CD8-positive, alpha-beta memory T cell (primary cell): ENCODE data around the gene PLPPR5. TPM values are rescaled to one million over a fixed set of nuclear protein-coding genes. Genes with fewer than 3 reads are reported as not detected.
A peak's percentile ranks its signal among the peaks of the same experiment; 100 is the strongest.

ENCODE experiments used
- CTCF ChIA-PET: fragments of 350-600 bp; sonication (Branson Sonifier 250); formaldehyde crosslinking; loops from one replicate; lab custom pipeline; 2021; ENCODE audit warnings: antibody characterized with exemption; lab: Charles Lee
- POLR2A ChIA-PET: fragments of 350-600 bp; sonication (Branson Sonifier 250); formaldehyde crosslinking; loops from one replicate; lab custom pipeline; 2021; ENCODE audit warnings: antibody characterized with exemption; lab: Charles Lee
- DNase-seq, 5 donors: peaks; one replicate each; pipeline versions ENCODE4 v3.0.0 to v3.0.0-alpha.2; 2020 to 2022; ENCODE audit warnings: mixed read lengths in 1 of 5
- H3K27ac ChIP-seq: one replicate; pipeline ENCODE4 v1.7.0; 2013; ENCODE audit warnings: low read depth, mild to moderate bottlenecking, low read length, moderate library complexity
- H3K27me3 ChIP-seq: 2 replicates; pipeline ENCODE4 v1.7.0; 2013; ENCODE audit warnings: low read length, mild to moderate bottlenecking; ENCODE audit not compliant: insufficient read depth, poor library complexity, severe bottlenecking
- H3K36me3 ChIP-seq: 2 replicates; pipeline ENCODE4 v1.7.0; 2013; ENCODE audit warnings: mild to moderate bottlenecking, low read length, moderate library complexity; ENCODE audit not compliant: insufficient read depth
- H3K4me1 ChIP-seq: 2 replicates; pipeline ENCODE4 v1.7.0; 2013; ENCODE audit warnings: mild to moderate bottlenecking, low read length, moderate library complexity; ENCODE audit not compliant: insufficient read depth
- H3K4me3 ChIP-seq: 2 replicates; pipeline ENCODE4 v1.7.0; 2013; ENCODE audit warnings: mild to moderate bottlenecking, low read length
- H3K9me3 ChIP-seq: 2 replicates; pipeline ENCODE4 v1.7.0; 2013; ENCODE audit warnings: mild to moderate bottlenecking, low read length
- H3K27ac Mint-ChIP-seq, 8 donors: one replicate each; pipeline ENCODE4 v1.8.0; 2020 to 2021; ENCODE audit warnings: mixed read lengths in 8 of 8, mild to moderate bottlenecking in 6 of 8, inconsistent platforms in 3 of 8, moderate library complexity in 3 of 8
- H3K27me3 Mint-ChIP-seq, 2 donors: one replicate each; pipeline ENCODE4 v1.8.0; 2020 to 2021; ENCODE audit warnings: mixed read lengths in 2 of 2, mild to moderate bottlenecking in 1 of 2, moderate library complexity in 1 of 2
- H3K36me3 Mint-ChIP-seq, 3 donors: one replicate each; pipeline ENCODE4 v1.8.0; 2020 to 2021; ENCODE audit warnings: mixed read lengths in 3 of 3, inconsistent platforms in 1 of 3, mild to moderate bottlenecking in 1 of 3
- H3K4me1 Mint-ChIP-seq, 3 donors: one replicate each; pipeline ENCODE4 v1.8.0; 2020 to 2021; ENCODE audit warnings: mixed read lengths in 3 of 3, inconsistent platforms in 1 of 3, mild to moderate bottlenecking in 1 of 3
- H3K4me3 Mint-ChIP-seq, 7 donors: one replicate each; pipeline ENCODE4 v1.8.0; 2020 to 2021; ENCODE audit warnings: mixed read lengths in 7 of 7, mild to moderate bottlenecking in 6 of 7, moderate library complexity in 4 of 7, inconsistent platforms in 2 of 7
- H3K9me3 Mint-ChIP-seq, 5 donors: one replicate each; pipeline ENCODE4 v1.8.0; 2020 to 2022; ENCODE audit warnings: mixed read lengths in 5 of 5, mild to moderate bottlenecking in 3 of 5, moderate library complexity in 2 of 5, inconsistent platforms in 1 of 5
- polyA plus RNA-seq: library from polyadenylated mRNA; unstranded; fragments of 300-500 nt; fragmentation: Illumina TruSeq; gene quantifications from one replicate; pipeline ENCODE4 v1.2.3, GENCODE V29; 2021
- total RNA-seq, 2 experiments: library from RNA; stranded (reverse); gene quantifications; one replicate each; pipeline ENCODE4 v1.2.3, GENCODE V29; 2021

The PLPPR5 gene
- total and polyA plus RNA-seq, 3 experiments from 2014 or later: not detected

DNA sequence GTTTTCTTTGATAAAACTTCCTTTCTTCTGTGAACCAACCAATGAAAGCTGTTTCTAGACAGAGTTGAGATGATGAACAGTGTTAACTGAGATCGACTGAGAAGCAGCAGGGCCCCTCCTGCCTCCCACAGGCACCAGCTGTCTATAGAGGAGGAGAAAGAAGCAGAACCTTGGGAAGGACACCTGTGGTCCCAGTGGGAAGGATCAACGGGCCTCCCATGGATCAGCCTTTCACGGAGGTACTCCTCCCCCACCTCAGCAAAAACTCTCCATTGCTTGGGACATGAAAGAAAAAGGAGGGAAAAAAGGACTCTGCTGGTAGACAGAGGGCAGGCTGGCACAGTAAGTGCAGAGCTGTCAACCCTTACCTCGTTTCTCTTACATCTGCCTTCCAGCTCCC lies 40.5 kb downstream of the PLPPR5 start:
- H3K9me3 Mint-ChIP-seq: peaks cover 0 to 2% (median 0%) of the 10 kb centered on the region in 5 donors
- no peaks in the 10 kb centered on the region for H3K4me1 Mint-ChIP-seq
- ChIA-PET POLR2A (no interaction called here), CTCF (no interaction called here)
- Histone ChIP-seq H3K4me3 (no peak overlapping the region), H3K9me3 (no peaks in the 10 kb centered on the region), H3K27ac (no peak overlapping the region), H3K36me3 (no peaks in the 10 kb centered on the region), H3K27me3 (no peaks in the 10 kb centered on the region), H3K4me1 (no peaks in the 10 kb centered on the region)
- H3K36me3 Mint-ChIP-seq: no peaks in the 10 kb centered on the region
- no peak overlapping the region for H3K27ac Mint-ChIP-seq
- H3K4me3 Mint-ChIP-seq: no peak overlapping the region
- DNase-seq: no peak
- peaks cover 4 to 15% of the 10 kb centered on the region in 2 donors for H3K27me3 Mint-ChIP-seq

DNA sequence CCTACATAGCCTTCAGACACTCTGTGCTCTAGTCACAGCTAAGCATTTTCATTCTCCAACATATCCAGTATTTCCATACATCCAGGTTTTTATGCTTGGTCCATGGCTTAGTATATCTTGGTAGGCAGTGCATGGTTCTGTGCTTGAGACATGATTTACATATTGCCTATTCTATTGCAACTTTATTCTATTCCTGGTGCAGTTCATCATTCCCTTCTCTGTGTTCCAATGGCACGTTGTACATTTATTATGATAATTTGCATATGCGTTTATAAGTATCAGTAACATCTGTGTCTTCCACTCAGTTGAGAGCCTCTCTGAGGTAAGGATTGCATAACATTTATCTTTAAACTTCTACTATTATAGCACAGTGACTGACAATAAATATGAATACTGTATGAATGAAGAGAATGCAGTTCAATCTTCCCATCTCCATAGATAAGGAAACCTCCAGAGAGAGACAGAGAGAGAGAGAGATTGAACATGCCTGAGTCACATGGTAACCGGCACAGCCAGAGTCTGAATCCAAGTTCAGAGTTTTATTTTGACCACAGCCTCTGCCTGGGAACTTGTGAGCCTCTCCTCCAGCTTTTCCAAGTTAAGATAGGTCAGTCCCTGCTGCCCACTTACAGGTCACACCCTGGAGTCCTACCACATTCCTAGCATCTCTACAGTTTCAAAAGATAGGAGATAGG lies 41.5 kb downstream of the PLPPR5 start:
- no peak overlapping the region for H3K4me3 Mint-ChIP-seq
- Histone ChIP-seq H3K9me3 (no peaks in the 10 kb centered on the region), H3K36me3 (no peaks in the 10 kb centered on the region), H3K4me1 (no peaks in the 10 kb centered on the region), H3K4me3 (no peak overlapping the region), H3K27ac (no peak overlapping the region), H3K27me3 (no peaks in the 10 kb centered on the region)
- H3K9me3 Mint-ChIP-seq: peaks cover 0 to 2% (median 0%) of the 10 kb centered on the region in 5 donors
- no peak overlapping the region for H3K27ac Mint-ChIP-seq
- H3K36me3 Mint-ChIP-seq: no peaks in the 10 kb centered on the region
- CTCF ChIA-PET: no interaction called here
- peaks cover 8 to 15% of the 10 kb centered on the region in 2 donors for H3K27me3 Mint-ChIP-seq
- POLR2A ChIA-PET: no interaction called here
- no peak for DNase-seq
- peaks cover 0 to 3% (median 0%) of the 10 kb centered on the region in 3 donors for H3K4me1 Mint-ChIP-seq

DNA sequence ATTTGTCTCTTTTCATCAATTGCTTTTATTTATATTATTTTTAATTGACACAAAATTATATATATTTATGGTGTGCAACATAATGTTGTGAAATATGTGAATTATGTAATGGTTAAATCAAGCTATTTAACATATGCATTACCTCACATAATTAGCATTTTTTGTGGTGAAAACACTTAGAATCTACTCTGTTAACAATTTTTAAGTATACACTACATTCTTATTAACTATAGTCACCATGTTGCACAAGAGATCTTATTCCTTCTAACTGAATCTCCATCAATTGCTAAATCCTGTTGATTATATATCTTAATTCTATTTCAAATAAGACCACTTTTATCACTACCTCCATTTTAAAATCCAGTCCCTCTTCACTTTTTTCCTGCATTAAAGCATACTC lies 42.5 kb downstream of the PLPPR5 start:
- Mint-ChIP-seq H3K27ac (no peak overlapping the region), H3K36me3 (no peaks in the 10 kb centered on the region), H3K4me1 (peaks cover 0 to 3% (median 0%) of the 10 kb centered on the region in 3 donors), H3K27me3 (peaks cover 8 to 11% of the 10 kb centered on the region in 2 donors), H3K4me3 (no peak overlapping the region), H3K9me3 (peaks cover 0 to 2% (median 0%) of the 10 kb centered on the region in 5 donors)
- Histone ChIP-seq H3K27ac (no peak overlapping the region), H3K4me1 (no peaks in the 10 kb centered on the region), H3K9me3 (no peaks in the 10 kb centered on the region), H3K36me3 (no peaks in the 10 kb centered on the region), H3K27me3 (no peaks in the 10 kb centered on the region), H3K4me3 (no peak overlapping the region)
- CTCF ChIA-PET: no interaction called here
- DNase-seq: no peak
- POLR2A ChIA-PET: no interaction called here

DNA sequence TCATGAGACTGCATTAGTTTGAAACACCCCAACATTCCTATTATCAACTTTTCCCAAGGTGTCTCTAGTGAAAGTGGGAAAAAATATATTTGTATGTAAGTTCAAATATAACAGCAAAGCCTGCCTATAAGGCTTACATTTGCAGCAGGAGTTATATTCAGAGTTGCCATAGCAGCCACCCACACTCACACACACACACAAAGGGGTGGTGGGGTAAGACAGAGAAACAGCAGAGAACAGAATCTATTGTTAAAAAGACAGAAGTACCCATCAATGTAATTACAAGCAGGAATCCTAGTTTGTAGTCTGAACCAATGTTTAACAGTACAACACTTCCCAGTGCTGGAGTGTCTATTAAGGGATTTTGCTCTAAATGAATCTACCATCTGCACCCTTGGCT lies 55.0 kb downstream of the PLPPR5 start:
- no peaks in the 10 kb centered on the region for H3K27me3 Mint-ChIP-seq
- H3K4me3 ChIP-seq: no peak overlapping the region
- H3K9me3 Mint-ChIP-seq: no peaks in the 10 kb centered on the region
- no peaks in the 10 kb centered on the region for H3K36me3 ChIP-seq
- H3K9me3 ChIP-seq: no peaks in the 10 kb centered on the region
- no peaks in the 10 kb centered on the region for H3K4me1 Mint-ChIP-seq
- no peak overlapping the region for H3K27ac Mint-ChIP-seq
- no peaks in the 10 kb centered on the region for H3K36me3 Mint-ChIP-seq
- no peaks in the 10 kb centered on the region for H3K4me1 ChIP-seq
- H3K4me3 Mint-ChIP-seq: no peak overlapping the region
- no peak for DNase-seq
- H3K27ac ChIP-seq: no peak overlapping the region
- ChIA-PET POLR2A (no interaction called here), CTCF (no interaction called here)
- H3K27me3 ChIP-seq: no peaks in the 10 kb centered on the region

DNA sequence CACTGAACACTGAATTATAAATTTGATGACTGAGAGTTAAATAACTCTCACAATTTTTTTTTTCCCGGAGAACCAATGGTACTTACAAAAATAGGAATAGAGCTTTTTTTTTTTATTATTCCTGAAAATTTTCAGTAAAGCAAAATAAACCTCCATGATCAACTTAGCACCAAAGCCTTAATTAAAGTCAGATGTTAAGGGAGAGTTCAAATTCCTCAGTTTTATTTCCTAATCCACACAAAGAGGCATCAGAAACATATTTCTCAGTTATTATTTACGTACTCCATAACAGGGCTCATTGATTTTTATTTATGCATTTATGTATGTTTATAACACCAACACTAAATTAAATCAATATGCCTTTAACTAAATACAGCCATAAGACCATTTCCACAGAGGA lies 55.5 kb downstream of the PLPPR5 start:
- Mint-ChIP-seq H3K4me3 (no peak overlapping the region), H3K4me1 (no peaks in the 10 kb centered on the region), H3K36me3 (no peaks in the 10 kb centered on the region), H3K27me3 (no peaks in the 10 kb centered on the region), H3K27ac (no peak overlapping the region), H3K9me3 (no peaks in the 10 kb centered on the region)
- Histone ChIP-seq H3K4me1 (no peaks in the 10 kb centered on the region), H3K9me3 (no peaks in the 10 kb centered on the region), H3K27ac (no peak overlapping the region), H3K4me3 (no peak overlapping the region), H3K27me3 (no peaks in the 10 kb centered on the region), H3K36me3 (no peaks in the 10 kb centered on the region)
- CTCF ChIA-PET: no interaction called here
- POLR2A ChIA-PET: no interaction called here
- DNase-seq: no peak

DNA sequence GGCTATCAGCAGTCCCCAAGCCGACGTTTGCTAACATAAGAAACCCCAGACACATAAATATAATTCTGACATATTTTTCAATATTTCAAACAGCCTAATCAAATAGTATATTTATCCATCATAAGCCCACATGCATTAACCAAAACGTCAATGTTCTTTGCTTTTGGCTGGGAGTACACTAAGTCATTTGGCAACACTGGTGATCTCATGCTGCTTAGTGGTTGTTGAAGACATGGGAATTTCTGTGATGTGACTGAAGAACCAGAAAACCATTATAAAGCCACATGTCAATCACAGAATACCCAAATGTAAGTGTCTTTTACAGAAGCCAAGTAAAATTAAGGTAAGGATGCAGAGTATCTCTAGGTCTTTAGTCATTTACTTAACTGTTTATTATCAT lies 57.6 kb downstream of the PLPPR5 start:
- no peak overlapping the region for H3K4me3 ChIP-seq
- no peaks in the 10 kb centered on the region for H3K9me3 ChIP-seq
- no peak overlapping the region for H3K27ac ChIP-seq
- H3K27ac Mint-ChIP-seq: no peak overlapping the region
- no peaks in the 10 kb centered on the region for H3K9me3 Mint-ChIP-seq
- DNase-seq: no peak
- H3K4me1 ChIP-seq: no peaks in the 10 kb centered on the region
- H3K27me3 ChIP-seq: no peaks in the 10 kb centered on the region
- no peaks in the 10 kb centered on the region for H3K36me3 Mint-ChIP-seq
- POLR2A ChIA-PET: no interaction called here
- CTCF ChIA-PET: no interaction called here
- no peaks in the 10 kb centered on the region for H3K36me3 ChIP-seq
- H3K4me3 Mint-ChIP-seq: no peak overlapping the region
- H3K27me3 Mint-ChIP-seq: no peaks in the 10 kb centered on the region
- no peaks in the 10 kb centered on the region for H3K4me1 Mint-ChIP-seq

DNA sequence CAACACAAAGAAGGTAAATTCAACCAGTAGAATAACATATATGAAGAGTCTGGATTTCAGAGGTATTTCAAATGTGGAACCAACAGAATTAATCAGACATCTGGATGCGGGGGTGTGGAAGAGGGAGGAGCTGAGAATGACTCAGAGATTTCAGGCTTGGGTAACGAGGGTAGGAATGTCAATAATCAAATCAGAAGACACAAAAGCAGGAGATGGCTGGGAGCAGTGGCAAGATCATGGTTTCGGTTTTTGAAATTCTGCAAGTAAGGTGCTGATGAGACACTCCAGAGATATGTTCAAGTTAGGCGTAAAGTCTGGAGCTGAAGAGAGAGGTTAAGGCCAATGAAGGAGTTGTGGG lies 64.0 kb downstream of the PLPPR5 start:
- H3K9me3 ChIP-seq: no peaks in the 10 kb centered on the region
- no peaks in the 10 kb centered on the region for H3K4me1 ChIP-seq
- DNase-seq: no peak
- H3K4me3 Mint-ChIP-seq: no peak overlapping the region
- no peaks in the 10 kb centered on the region for H3K9me3 Mint-ChIP-seq
- no peaks in the 10 kb centered on the region for H3K27me3 ChIP-seq
- no peaks in the 10 kb centered on the region for H3K36me3 Mint-ChIP-seq
- CTCF ChIA-PET: interaction anchor here (0.9 to 1.7 kb wide), 3 partner anchors 9 to 148 kb away, joined by 3 to 6 read pairs (median 4); no protein-coding TSS in a partner anchor
- H3K27me3 Mint-ChIP-seq: no peaks in the 10 kb centered on the region
- H3K36me3 ChIP-seq: no peaks in the 10 kb centered on the region
- H3K27ac ChIP-seq: no peak overlapping the region
- no peak overlapping the region for H3K4me3 ChIP-seq
- POLR2A ChIA-PET: no interaction called here
- peaks cover 0 to 3% (median 2%) of the 10 kb centered on the region in 3 donors for H3K4me1 Mint-ChIP-seq
- H3K27ac Mint-ChIP-seq: peak overlapping the region in 1 of 8 donors; percentile 3

DNA sequence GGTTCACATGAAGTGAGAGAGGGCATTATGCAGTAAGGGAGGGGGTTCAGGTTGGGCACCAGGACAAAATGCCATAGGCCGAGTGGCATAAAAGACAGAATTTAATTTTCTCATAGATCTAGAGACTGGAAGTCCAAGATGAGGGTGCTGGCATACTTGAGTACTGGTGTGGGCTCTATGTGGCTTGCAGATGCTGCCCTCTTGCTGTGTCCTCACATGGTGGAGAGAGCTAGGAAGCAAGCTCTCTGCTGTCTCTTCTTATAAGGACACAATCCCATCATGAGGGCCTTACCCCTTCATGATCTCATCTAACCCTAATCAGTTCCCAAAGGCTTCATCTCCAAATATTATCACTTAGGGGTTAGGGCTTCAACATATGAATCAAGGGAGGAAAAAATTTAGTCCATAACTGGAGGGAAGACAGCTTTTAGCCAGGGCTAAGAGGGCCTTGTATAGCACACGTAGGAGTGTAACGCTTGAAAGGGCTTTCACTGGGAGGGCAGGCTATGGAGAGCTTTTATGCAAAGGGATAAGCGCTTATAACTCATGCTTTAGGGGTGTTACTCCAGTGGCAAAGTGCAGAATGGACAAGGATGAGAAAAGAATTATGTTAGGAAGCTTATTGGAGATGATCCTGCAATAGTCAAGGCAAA lies 64.5 kb downstream of the PLPPR5 start:
- no peak overlapping the region for H3K4me3 ChIP-seq
- H3K9me3 Mint-ChIP-seq: no peaks in the 10 kb centered on the region
- no peak overlapping the region for H3K4me3 Mint-ChIP-seq
- no peaks in the 10 kb centered on the region for H3K27me3 Mint-ChIP-seq
- H3K9me3 ChIP-seq: no peaks in the 10 kb centered on the region
- H3K27ac ChIP-seq: no peak overlapping the region
- POLR2A ChIA-PET: no interaction called here
- H3K27ac Mint-ChIP-seq: peak overlapping the region in 1 of 8 donors; percentile 7
- CTCF ChIA-PET: interaction anchor here (0.8 to 1.7 kb wide), 4 partner anchors 8 to 147 kb away, joined by 3 to 6 read pairs (median 4); no protein-coding TSS in a partner anchor
- H3K4me1 Mint-ChIP-seq: peaks cover 0 to 3% (median 2%) of the 10 kb centered on the region in 3 donors
- no peaks in the 10 kb centered on the region for H3K27me3 ChIP-seq
- no peaks in the 10 kb centered on the region for H3K36me3 Mint-ChIP-seq
- H3K4me1 ChIP-seq: no peaks in the 10 kb centered on the region
- no peaks in the 10 kb centered on the region for H3K36me3 ChIP-seq
- no peak for DNase-seq
